Mesodermal cell (in vitro differentiated cells): ENCODE results near the gene TBC1D23.
"Not testable (repeated sequence)": the region's sequence is repeated elsewhere in the genome, so short reads cannot be mapped to it uniquely, and the experiment has no call there.

Experiments
- H3K27ac ChIP-seq: 2 replicates; pipeline ENCODE4 v1.7.0; 2013; ENCODE audit warnings: mild to moderate bottlenecking, low read depth, low read length, moderate library complexity; ENCODE audit not compliant: severe bottlenecking
- H3K36me3 ChIP-seq: 2 replicates; pipeline ENCODE4 v1.7.1; 2013; ENCODE audit warnings: mild to moderate bottlenecking, low read length, moderate library complexity; ENCODE audit not compliant: control insufficient read depth, insufficient read depth
- H3K4me1 ChIP-seq: one replicate; pipeline ENCODE4 v1.7.1; 2013; ENCODE audit warnings: mild to moderate bottlenecking, low read length; ENCODE audit not compliant: insufficient read depth, control insufficient read depth, poor library complexity, severe bottlenecking
- H3K4me3 ChIP-seq: 2 replicates; pipeline ENCODE4 v1.7.0; 2013; ENCODE audit warnings: low read length, control low read depth, mild to moderate bottlenecking; ENCODE audit not compliant: insufficient read depth, poor library complexity, severe bottlenecking; ENCODE audit errors: extremely low read depth
- H3K9me3 ChIP-seq: 2 replicates; pipeline ENCODE4 v1.7.1; 2013; ENCODE audit warnings: mild to moderate bottlenecking, low read length, moderate library complexity; ENCODE audit not compliant: control insufficient read depth
- WGBS, 2 experiments: methylation state at CpG; one replicate each; pipeline ENCODE4 v1.1.5; 2013; ENCODE audit warnings: missing lambda C conversion rate in 2 of 2; ENCODE audit not compliant: insufficient coverage in 2 of 2; 5-methylcytosine and 5-hydroxymethylcytosine counted together

Gene TBC1D23

DNA sequence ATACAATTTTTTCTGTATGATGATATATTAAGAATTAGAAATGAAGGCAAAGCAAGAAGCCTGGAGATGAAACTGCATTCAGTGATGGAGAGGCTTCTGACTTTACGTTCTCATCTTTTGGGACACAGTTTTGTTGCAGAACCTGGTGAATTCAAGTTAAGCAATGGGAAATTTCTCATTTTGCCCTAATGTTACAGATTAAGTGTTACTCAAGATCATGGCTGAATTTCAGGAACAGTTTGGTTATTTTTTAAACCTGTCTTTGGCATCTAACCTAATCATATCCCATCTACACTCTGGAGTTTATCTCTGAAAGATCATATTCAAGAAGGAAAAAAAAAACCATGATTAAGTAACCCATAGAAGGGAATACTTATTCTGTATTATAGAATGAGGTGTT, 79.7 kb downstream of the TBC1D23 start:
- Histone ChIP-seq H3K4me3 (no peak overlapping the region), H3K9me3 (no peaks in the 10 kb centered on the region), H3K36me3 (peaks cover 36% of the 10 kb centered on the region), H3K27ac (no peak overlapping the region), H3K4me1 (peaks cover 3% of the 10 kb centered on the region)
- WGBS, 2 experiments: 91 to 100% methylated on average over 1 of the region's 1 CpG

DNA sequence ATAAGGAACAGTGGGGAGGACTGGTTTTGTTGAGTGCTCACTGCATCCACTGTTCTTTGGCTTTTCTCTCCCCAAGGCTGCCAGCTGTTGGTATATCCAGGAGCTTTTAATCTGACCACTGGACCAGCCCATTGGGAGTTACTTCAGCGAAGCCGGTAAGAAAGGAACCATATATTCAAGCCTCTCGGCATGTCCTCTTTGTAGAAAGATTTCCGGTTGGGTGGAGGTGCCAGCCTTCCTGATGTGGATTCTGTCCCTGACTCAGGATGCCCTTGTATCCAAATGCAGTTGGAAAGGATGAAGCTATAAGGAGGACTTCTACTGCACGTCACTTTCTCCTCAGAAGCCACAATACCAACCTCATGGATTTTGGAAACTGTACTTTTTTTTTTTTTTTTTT, 87.9 kb downstream of the TBC1D23 start:
- no peak overlapping the region for H3K4me3 ChIP-seq
- H3K27ac ChIP-seq: no peak overlapping the region
- WGBS, 2 experiments: 90% methylated on average over 2 of the region's 5 CpGs; no CpG with 5 or more reads in 1 of the 2 experiments
- no peaks in the 10 kb centered on the region for H3K4me1 ChIP-seq
- H3K9me3 ChIP-seq: no peaks in the 10 kb centered on the region
- peaks cover 57% of the 10 kb centered on the region for H3K36me3 ChIP-seq

DNA sequence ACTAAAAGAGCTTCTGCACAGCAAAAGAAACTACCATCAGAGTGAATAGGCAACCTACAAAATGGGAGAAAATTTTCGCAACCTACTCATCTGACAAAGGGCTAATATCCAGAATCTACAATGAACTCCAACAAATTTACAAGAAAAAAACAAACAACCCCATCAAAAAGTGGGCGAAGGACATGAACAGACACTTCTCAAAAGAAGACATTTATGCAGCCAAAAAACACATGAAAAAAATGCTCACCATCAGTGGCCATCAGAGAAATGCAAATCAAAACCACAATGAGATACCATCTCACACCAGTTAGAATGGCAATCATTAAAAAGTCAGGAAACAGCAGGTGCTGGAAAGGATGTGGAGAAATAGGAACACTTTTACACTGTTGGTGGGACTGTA, 91.0 kb downstream of the TBC1D23 start:
- H3K9me3 ChIP-seq: not testable (repeated sequence)
- peaks cover 56% of the 10 kb centered on the region for H3K36me3 ChIP-seq

GRCh38 chr3:100352296-100353231, 91.8 kb downstream of the TBC1D23 start:
- Histone ChIP-seq H3K36me3 (peaks cover 50% of the 10 kb centered on the region), H3K9me3 (no peaks in the 10 kb centered on the region), H3K4me3 (no peak overlapping the region), H3K4me1 (no peaks in the 10 kb centered on the region), H3K27ac (no peak overlapping the region)
- 68 to 95% methylated on average over 2 to 5 of the region's 10 CpGs for WGBS, 2 experiments

More for the DNA sequence above, 91.0 kb downstream of the TBC1D23 start:
- H3K4me1 ChIP-seq, H3K27ac ChIP-seq, H3K4me3 ChIP-seq: not testable (repeated sequence)
- whole genome bisulfite sequencing, 2 experiments: no CpG with 5 or more reads among the region's 2 CpGs

- Histone ChIP-seq H3K4me3 (no peak overlapping the region), H3K36me3 (peaks cover 40% of the 10 kb centered on the region), H3K27ac (no peak overlapping the region), H3K4me1 (no peaks in the 10 kb centered on the region), H3K9me3 (no peaks in the 10 kb centered on the region)
- no CpG with 5 or more reads among the region's 3 CpGs for WGBS, 2 experiments
Measured at GRCh38 chr3:100354850-100355249, 94.1 kb downstream of the TBC1D23 start.

DNA sequence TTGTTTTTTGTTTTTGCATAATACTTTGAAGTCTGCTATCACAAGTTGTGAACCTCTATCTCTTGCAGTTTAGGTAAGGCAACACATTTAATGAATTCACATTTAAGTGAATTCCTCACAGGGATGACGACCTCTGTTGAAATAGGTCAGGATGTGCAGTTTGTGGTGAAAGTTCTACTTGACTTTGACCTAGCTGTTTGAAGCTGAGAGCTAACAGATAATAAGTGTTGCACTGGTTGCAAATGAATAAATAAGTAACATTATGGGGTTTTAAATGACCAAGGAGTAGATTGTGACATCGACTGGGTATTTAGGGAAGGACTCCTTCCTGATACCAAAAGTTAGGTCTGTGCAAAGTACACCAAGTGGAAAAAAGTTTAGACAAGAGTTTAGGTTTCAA, 97.6 kb downstream of the TBC1D23 start:
- Histone ChIP-seq H3K4me3 (no peak overlapping the region), H3K4me1 (no peaks in the 10 kb centered on the region), H3K27ac (no peak overlapping the region), H3K36me3 (peaks cover 46% of the 10 kb centered on the region), H3K9me3 (peaks cover 6% of the 10 kb centered on the region)
- WGBS, 2 experiments: 90 to 100% methylated on average over 1 to 2 of the region's 2 CpGs

DNA sequence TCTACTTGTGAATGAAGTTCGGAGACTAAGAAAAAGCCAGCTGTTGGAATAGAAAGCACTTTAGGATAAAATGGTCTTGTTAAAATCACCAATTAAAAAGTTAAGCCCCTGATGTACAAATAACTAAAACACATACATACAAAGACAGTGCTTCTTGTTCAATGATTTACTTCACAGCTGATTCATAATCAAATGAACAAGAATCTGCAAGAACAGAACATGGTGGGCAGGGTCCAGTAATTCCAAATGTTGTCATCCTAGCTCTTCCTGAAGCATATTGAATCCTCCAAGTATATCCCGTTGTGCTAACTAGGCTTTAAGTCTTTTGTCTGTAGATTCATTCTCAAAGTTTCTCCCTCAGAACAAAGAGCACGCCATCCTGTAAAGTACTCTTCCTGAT, 98.2 kb downstream of the TBC1D23 start:
- Histone ChIP-seq H3K9me3 (peaks cover 6% of the 10 kb centered on the region), H3K27ac (no peak overlapping the region), H3K4me1 (no peaks in the 10 kb centered on the region), H3K4me3 (no peak overlapping the region), H3K36me3 (peaks cover 47% of the 10 kb centered on the region)
- 96 to 100% methylated on average over 2 of the region's 3 CpGs for WGBS, 2 experiments

GRCh38 chr3:100360757-100361496, 100.1 kb downstream of the TBC1D23 start:
- H3K9me3 ChIP-seq: peaks cover 6% of the 10 kb centered on the region
- peaks cover 58% of the 10 kb centered on the region for H3K36me3 ChIP-seq
- 93 to 96% methylated on average over 3 to 4 of the region's 4 CpGs for WGBS, 2 experiments

GRCh38 chr3:100361897-100362296, 101.1 kb downstream of the TBC1D23 start:
- Histone ChIP-seq H3K4me1 (no peaks in the 10 kb centered on the region), H3K9me3 (peaks cover 6% of the 10 kb centered on the region), H3K36me3 (peaks cover 68% of the 10 kb centered on the region), H3K4me3 (no peak overlapping the region), H3K27ac (no peak overlapping the region)
- 100% methylated on average over 1 of the region's 1 CpG for WGBS, 2 experiments

More at GRCh38 chr3:100360757-100361496, 100.1 kb downstream of the TBC1D23 start:
- Histone ChIP-seq H3K4me1 (no peaks in the 10 kb centered on the region), H3K4me3 (no peak overlapping the region), H3K27ac (no peak overlapping the region)

GRCh38 chr3:100364421-100364820, 103.6 kb downstream of the TBC1D23 start:
- H3K36me3 ChIP-seq: peaks cover 75% of the 10 kb centered on the region
- 83 to 87% methylated on average over 1 to 3 of the region's 3 CpGs for WGBS, 2 experiments
- no peak overlapping the region for H3K4me3 ChIP-seq

More at GRCh38 chr3:100364421-100364820, 103.6 kb downstream of the TBC1D23 start:
- no peak overlapping the region for H3K27ac ChIP-seq
- H3K4me1 ChIP-seq: no peaks in the 10 kb centered on the region
- peaks cover 6% of the 10 kb centered on the region for H3K9me3 ChIP-seq
